ENCODE measurements around the gene XCR1. TPM values are rescaled to one million over a fixed set of nuclear protein-coding genes. Genes with fewer than 3 reads are reported as not detected.

Gene XCR1
- total RNA-seq, 1 donor from 2014 or later, result not detected

DNA sequence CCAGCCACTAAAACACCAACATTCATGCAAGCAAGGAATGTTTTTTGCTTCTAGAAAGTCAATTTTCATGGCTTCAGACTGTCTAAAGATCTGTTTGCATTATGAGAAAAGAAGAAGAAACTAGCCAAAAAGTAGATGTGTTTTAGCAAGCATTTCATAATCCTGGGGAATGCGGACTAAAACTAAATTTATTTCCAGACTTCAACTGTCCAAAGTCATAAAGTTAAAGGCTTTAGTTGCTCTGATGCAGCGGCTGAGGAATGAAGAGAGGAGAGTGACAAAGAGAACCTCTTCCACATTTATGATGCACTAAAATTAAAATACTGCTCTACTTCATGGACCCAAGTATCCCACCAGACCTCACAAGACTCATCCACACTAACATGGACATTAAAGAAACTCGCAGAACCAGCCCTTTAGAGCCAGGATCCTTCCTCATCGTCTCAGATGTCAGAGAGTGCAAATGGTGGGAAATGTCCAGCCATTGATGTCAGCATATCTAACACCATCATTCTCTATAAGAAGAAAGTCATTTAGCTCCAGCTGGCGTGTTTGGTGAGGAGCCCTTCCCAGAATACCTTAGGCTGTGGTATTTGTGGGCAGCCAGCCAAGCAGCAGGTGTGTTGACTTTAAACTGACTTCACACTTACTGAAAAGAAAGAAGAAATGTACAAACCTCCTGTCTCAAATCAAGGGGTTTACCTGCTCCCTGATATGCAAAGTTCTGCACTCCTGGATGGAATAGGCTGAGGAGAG lies 49.1 kb downstream of the XCR1 start:
- no peak for DNase-seq (ENCODE audit: low read depth)
- H3K4me3 ChIP-seq (ENCODE audit: low read depth, low read length), result no peak overlapping the region
- TF ChIP-seq, protein P1, sequence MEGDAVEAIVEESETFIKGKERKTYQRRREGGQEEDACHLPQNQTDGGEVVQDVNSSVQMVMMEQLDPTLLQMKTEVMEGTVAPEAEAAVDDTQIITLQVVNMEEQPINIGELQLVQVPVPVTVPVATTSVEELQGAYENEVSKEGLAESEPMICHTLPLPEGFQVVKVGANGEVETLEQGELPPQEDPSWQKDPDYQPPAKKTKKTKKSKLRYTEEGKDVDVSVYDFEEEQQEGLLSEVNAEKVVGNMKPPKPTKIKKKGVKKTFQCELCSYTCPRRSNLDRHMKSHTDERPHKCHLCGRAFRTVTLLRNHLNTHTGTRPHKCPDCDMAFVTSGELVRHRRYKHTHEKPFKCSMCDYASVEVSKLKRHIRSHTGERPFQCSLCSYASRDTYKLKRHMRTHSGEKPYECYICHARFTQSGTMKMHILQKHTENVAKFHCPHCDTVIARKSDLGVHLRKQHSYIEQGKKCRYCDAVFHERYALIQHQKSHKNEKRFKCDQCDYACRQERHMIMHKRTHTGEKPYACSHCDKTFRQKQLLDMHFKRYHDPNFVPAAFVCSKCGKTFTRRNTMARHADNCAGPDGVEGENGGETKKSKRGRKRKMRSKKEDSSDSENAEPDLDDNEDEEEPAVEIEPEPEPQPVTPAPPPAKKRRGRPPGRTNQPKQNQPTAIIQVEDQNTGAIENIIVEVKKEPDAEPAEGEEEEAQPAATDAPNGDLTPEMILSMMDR (conservative IDR thresholded peaks at IDR 0.05; ENCODE audit: low read depth, low read length), result no peak

DNA sequence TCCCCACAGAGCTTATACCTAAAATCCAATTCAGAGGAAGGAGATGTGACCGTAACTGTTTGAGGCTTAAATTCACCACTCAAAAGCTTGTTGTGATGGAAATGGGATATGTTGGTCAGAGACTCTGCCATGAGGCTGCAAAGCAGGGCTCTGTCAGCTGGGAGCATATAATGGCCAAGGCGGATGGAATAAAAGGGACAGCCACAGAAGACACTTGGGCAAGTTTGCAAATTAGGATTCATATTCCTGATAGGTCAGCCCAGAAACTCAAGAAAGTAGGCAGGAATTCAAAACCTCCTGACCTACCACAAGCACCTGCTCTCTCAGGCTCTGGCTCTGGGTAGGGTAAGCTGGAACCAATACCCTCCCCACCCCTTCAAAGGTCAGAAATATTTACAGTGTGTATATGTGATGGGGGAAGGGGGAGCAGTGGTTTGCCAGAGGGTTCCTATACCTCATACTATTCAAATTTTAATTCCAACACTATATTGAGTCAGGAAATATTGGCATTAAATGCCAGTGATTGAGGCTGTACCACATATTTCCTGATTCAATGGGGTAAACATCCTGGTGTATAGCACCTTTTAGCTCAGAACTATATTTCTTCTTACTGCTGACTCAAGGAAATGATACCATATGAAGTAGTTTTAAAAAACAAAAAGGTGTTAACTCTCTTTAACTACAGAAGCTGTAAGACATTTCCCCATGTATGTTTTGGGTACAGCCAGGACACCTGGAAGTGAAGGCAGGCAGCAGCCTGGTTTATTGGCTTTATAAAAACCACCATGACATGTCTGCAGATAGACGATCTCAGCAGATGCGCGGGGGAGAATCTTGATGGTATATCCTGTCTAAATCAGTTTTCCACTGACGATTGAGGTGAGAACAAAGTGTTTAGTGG lies 50.8 kb downstream of the XCR1 start:
- DNase-seq (ENCODE audit: low read depth), result no peak
- H3K4me3 ChIP-seq (ENCODE audit: low read depth, low read length), result no peak overlapping the region
- TF ChIP-seq, protein P1 (conservative IDR thresholded peaks at IDR 0.05; ENCODE audit: low read depth, low read length), result no peak

DNA sequence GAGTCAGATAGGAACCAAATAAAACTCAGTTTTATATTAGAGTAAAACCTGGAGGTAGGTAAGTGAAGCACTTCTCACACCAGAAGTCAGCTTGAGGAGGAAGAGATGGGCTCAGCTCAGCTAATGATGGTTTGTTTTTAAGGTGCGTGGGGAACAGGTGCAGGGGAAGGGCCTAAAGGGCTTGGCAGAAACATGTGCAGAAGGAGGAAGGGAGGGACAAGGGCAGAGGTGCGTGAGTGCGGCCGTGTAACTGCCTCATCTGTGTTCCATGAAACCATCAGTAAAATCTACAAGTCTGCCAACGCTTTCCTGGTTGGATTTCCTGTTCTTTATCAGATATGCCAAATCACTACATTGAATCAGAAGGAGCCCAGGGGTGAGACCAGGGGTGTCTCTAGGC lies 51.6 kb downstream of the XCR1 start:
- no peak for DNase-seq (ENCODE audit: low read depth)
- TF ChIP-seq, protein P1 (conservative IDR thresholded peaks at IDR 0.05; ENCODE audit: low read depth, low read length), result no peak
- H3K4me3 ChIP-seq (ENCODE audit: low read depth, low read length), result no peak overlapping the region

DNA sequence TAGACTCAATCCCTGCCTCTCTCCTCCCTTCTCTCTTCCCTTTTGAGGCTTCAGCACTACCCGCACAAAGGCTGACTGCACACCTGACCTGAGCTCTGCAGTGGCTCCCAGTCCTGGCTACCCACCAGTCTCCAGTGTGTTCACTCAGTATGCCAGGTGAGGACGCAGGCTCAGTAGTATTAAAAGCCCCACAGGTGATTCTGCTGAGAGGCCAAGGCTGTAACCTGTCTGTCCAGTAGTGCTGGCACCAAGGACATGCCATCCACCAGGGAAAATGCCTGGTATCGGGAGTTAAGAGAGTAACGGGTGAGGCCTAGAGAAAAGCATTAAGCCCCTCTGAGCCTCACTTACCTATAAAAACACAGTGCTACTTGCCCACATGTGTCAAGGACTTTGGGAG lies 52.6 kb downstream of the XCR1 start:
- TF ChIP-seq, protein P1 (conservative IDR thresholded peaks at IDR 0.05; ENCODE audit: low read depth, low read length), result no peak
- no peak overlapping the region for H3K4me3 ChIP-seq (ENCODE audit: low read depth, low read length)
- DNase-seq (ENCODE audit: low read depth), result no peak

DNA sequence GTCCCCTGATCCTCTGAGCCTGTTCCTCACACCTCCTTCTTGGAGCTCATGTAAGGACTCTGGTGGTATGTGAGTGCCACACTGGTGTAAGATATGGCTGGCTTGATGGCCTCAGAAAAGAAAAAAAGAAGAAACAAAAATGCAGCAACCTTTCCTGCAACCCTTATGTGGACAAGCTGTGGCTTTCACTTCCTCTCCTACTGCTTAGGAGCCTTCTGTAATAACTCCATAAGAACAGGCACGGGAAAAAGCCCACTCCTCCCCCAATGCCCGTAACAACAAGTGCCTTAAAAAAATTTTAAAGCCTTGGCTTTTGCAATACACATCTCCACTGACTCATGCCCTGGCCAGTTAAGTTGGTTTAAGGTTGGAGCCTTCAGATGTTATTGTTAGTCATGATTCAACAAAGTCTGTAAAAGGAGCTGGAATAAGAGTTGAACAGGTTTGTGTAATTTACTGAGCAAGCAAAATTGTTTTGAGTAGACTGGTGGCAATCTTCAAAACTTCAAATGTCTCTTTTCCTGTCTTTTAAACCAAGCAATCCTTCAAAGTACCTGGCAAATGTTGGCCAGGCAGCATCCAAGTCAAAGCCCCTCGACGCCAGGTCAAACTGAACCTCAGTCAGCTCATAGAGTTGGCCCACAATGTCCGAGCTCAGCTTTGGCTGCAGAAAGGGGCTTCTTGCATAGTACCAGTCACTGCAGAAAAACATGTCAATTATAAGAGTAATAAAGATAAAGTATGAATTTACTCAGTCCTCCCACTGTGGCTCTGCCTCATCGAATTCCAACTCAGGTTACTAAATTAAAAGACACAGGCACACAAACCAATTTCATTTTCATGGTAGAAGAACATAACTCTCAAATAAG lies 54.5 kb downstream of the XCR1 start:
- TF ChIP-seq, protein P1 (conservative IDR thresholded peaks at IDR 0.05; ENCODE audit: low read depth, low read length), result no peak
- peak; percentile 77 for DNase-seq (ENCODE audit: low read depth)
- H3K4me3 ChIP-seq (ENCODE audit: low read depth, low read length), result no peak overlapping the region

DNA sequence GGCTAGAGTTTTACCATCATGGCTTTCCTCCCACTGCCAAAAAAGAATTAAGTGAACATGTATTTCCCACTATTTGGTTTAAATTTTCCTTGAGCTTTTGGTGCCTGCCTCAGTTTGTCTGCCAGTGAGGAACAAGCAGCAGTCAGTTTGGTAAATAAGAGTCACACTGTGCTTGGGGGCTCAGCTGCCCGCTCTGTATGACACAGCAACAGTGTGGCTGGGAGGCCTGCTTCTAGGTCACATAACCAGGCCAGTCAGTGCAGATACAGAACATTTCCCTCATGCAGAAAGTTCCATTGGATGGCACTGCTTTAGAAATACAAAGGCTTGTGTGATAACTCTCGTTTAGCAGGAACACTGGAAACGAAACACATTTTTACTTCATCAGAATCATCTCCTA lies 57.3 kb downstream of the XCR1 start:
- TF ChIP-seq, protein P1 (conservative IDR thresholded peaks at IDR 0.05; ENCODE audit: low read depth, low read length), result no peak
- H3K4me3 ChIP-seq (ENCODE audit: low read depth, low read length), result no peak overlapping the region
- DNase-seq (ENCODE audit: low read depth), result no peak
